CD14-positive monocyte (primary cell): ENCODE measurements around the gene GNL2. TPM values are rescaled to one million over a fixed set of nuclear protein-coding genes. Genes with fewer than 3 reads are reported as not detected.
A peak's percentile ranks its signal among the peaks of the same experiment; 100 is the strongest.

ENCODE experiments used
- DNase-seq, 3 donors: peaks; one replicate each; pipeline ENCODE4 v3.0.0-alpha.2; 2011 to 2022
- H2AFZ ChIP-seq: 2 replicates; pipeline ENCODE4 v1.6.0; 2012; ENCODE audit warnings: mild to moderate bottlenecking, low read depth, low read length, inconsistent platforms; ENCODE audit not compliant: insufficient read depth, poor library complexity, severe bottlenecking
- H3K27ac ChIP-seq, 2 donors: 1 replicate in 1 of 2; 2 replicates in 1 of 2; pipeline ENCODE4 v1.5.1; 2012 to 2013; ENCODE audit warnings: low read length in 2 of 2, control low read depth in 1 of 2, inconsistent platforms in 1 of 2, low read depth in 1 of 2, mild to moderate bottlenecking in 1 of 2
- H3K27me3 ChIP-seq, 2 donors: one replicate each; pipeline versions ENCODE4 v1.6.0 to v1.6.1; 2011 to 2013; ENCODE audit warnings: low read length in 2 of 2; ENCODE audit not compliant: control insufficient read depth in 2 of 2, insufficient read depth in 2 of 2
- H3K36me3 ChIP-seq, 2 donors: replicated peaks in 1 of 2; 1 replicate in 1 of 2; 2 replicates in 1 of 2; pipeline versions ENCODE4 v1.5.1 to v1.6.1; 2012 to 2013; ENCODE audit warnings: low read length in 2 of 2, control low read depth in 1 of 2, inconsistent platforms in 1 of 2, mild to moderate bottlenecking in 1 of 2; ENCODE audit not compliant: insufficient read depth in 2 of 2, control insufficient read depth in 1 of 2
- H3K4me1 ChIP-seq, 2 donors: 1 replicate in 1 of 2; 2 replicates in 1 of 2; pipeline versions ENCODE4 v1.5.1 to v1.6.1; 2012 to 2013; ENCODE audit warnings: low read length in 2 of 2, control low read depth in 1 of 2, inconsistent platforms in 1 of 2, mild to moderate bottlenecking in 1 of 2, moderate library complexity in 1 of 2; ENCODE audit not compliant: insufficient read depth in 2 of 2, control insufficient read depth in 1 of 2
- H3K4me2 ChIP-seq: replicated peaks from 2 replicates; pipeline ENCODE3; 2012; ENCODE audit warnings: low read length, moderate library complexity, mild to moderate bottlenecking; ENCODE audit not compliant: poor library complexity, severe bottlenecking; ENCODE audit errors: extremely low read depth
- H3K4me3 ChIP-seq, 3 experiments: fragments of 200-600 bp in 1 of 3; sonication (generic) in 1 of 3; replicated peaks in 1 of 3; 1 replicate in 2 of 3; 2 replicates in 1 of 3; pipeline ENCODE4 v1.5.1; 2011 to 2013; ENCODE audit warnings: low read length in 3 of 3, mild to moderate bottlenecking in 3 of 3, control low read depth in 2 of 3, low read depth in 2 of 3, inconsistent platforms in 1 of 3, moderate library complexity in 1 of 3
- H3K79me2 ChIP-seq: 2 replicates; pipeline ENCODE4 v1.6.0; 2012; ENCODE audit warnings: mild to moderate bottlenecking, control low read depth, inconsistent platforms, low read length, moderate library complexity; ENCODE audit not compliant: insufficient read depth
- H3K9ac ChIP-seq: 2 replicates; pipeline ENCODE4 v1.6.0; 2017; ENCODE audit warnings: low read length, mild to moderate bottlenecking; ENCODE audit not compliant: insufficient read depth, poor library complexity, severe bottlenecking
- H3K9me3 ChIP-seq, 2 donors: replicated peaks in 1 of 2; 1 replicate in 1 of 2; 2 replicates in 1 of 2; pipeline versions ENCODE4 v1.5.1 to v1.6.1; 2012 to 2013; ENCODE audit warnings: low read length in 2 of 2, control low read depth in 1 of 2; ENCODE audit not compliant: control insufficient read depth in 1 of 2, insufficient read depth in 1 of 2
- H4K20me1 ChIP-seq: 2 replicates; pipeline ENCODE4 v1.6.0; 2012; ENCODE audit warnings: mild to moderate bottlenecking, low read length, control low read depth, moderate library complexity; ENCODE audit not compliant: insufficient read depth
- H3K27ac Mint-ChIP-seq, 7 donors: one replicate each; pipeline ENCODE4 v1.8.0; 2020; ENCODE audit warnings: mild to moderate bottlenecking in 7 of 7, mixed read lengths in 7 of 7, moderate library complexity in 6 of 7, inconsistent platforms in 2 of 7
- H3K27me3 Mint-ChIP-seq, 3 donors: one replicate each; pipeline ENCODE4 v1.8.0; 2021 to 2022; ENCODE audit warnings: low read depth in 3 of 3, mild to moderate bottlenecking in 3 of 3, mixed read lengths in 3 of 3, moderate library complexity in 3 of 3, inconsistent platforms in 1 of 3
- H3K36me3 Mint-ChIP-seq, 2 donors: one replicate each; pipeline ENCODE4 v1.8.0; 2020; ENCODE audit warnings: mixed read lengths in 2 of 2, inconsistent platforms in 1 of 2, mild to moderate bottlenecking in 1 of 2
- H3K4me1 Mint-ChIP-seq: one replicate; pipeline ENCODE4 v1.8.0; 2020; ENCODE audit warnings: mild to moderate bottlenecking, mixed read lengths
- H3K4me3 Mint-ChIP-seq, 2 donors: one replicate each; pipeline ENCODE4 v1.8.0; 2020; ENCODE audit warnings: mild to moderate bottlenecking in 2 of 2, mixed read lengths in 2 of 2, moderate library complexity in 1 of 2
- H3K9me3 Mint-ChIP-seq, 7 donors: one replicate each; pipeline ENCODE4 v1.8.0; 2020 to 2022; ENCODE audit warnings: mixed read lengths in 7 of 7, mild to moderate bottlenecking in 6 of 7, moderate library complexity in 6 of 7, inconsistent platforms in 2 of 7
- WGBS: methylation state at CpG from one replicate; pipeline ENCODE4 v1.1.5; 2013; ENCODE audit warnings: missing lambda C conversion rate; ENCODE audit not compliant: insufficient coverage; 5-methylcytosine and 5-hydroxymethylcytosine counted together
- intact Hi-C, 2 donors: fragments of 100-400 bp; cut with micrococcal nuclease; formaldehyde crosslinking; loops; one replicate each; pipeline versions ENCODE4 v1.15.0 to v1.15.1; 2023
- polyA plus RNA-seq, 3 donors: library from polyadenylated mRNA; depleted of rRNA in 1 of 3; unstranded in 2 of 3; stranded (reverse) in 1 of 3; fragments of 300-500 nt in 2 of 3; fragments of >200 nt in 1 of 3; fragmentation: Illumina TruSeq in 2 of 3; gene quantifications; 1 replicate in 2 of 3; 2 replicates in 1 of 3; pipeline ENCODE4 v1.2.3, GENCODE V29; 2012 to 2021
- TF ChIP-seq, protein P1 (sequence below): fragments of 200-600 bp; IDR thresholded peaks from one replicate; pipeline ENCODE4 v1.8.0; 2022; ENCODE audit warnings: antibody characterized with exemption, mild to moderate bottlenecking

Gene GNL2
- polyA plus RNA-seq, 3 donors = 22.2 to 37.2 (median 35.4) TPM

DNA sequence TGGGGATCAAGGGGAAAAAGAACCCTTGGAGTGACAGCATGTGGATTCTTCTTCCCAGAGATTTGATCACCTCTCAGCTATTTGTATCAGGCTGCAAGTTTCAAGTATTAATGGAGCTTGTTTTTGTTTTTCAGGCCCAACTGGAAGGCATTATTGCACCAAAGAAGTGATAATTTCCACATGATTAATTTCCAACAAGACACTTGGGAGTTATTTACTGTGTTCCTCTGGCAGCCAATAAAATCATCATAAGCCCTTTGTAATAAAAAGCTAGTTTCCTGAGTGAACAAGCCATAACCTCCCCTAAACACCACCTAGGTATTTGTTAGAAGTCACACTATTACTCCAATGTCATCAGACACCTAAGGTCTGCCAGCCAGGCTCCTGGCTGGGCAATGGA, 30.8 kb downstream of the GNL2 start:
- H3K9me3 ChIP-seq = no peaks in the 10 kb centered on the region
- Mint-ChIP-seq H3K9me3 (peaks cover 0 to 4% (median 0%) of the 10 kb centered on the region in 7 donors), H3K36me3 (peaks cover 55 to 63% of the 10 kb centered on the region in 2 donors), H3K4me1 (no peaks in the 10 kb centered on the region), H3K27ac (no peak overlapping the region), H3K4me3 (no peak overlapping the region), H3K27me3 (no peaks in the 10 kb centered on the region)
- H2AFZ ChIP-seq = no peak overlapping the region
- peaks cover 56 to 73% of the 10 kb centered on the region in 2 donors for H3K36me3 ChIP-seq
- H3K4me3 ChIP-seq = no peak overlapping the region
- H4K20me1 ChIP-seq = no peaks in the 10 kb centered on the region
- no peaks in the 10 kb centered on the region for H3K4me1 ChIP-seq
- no peak overlapping the region for H3K4me2 ChIP-seq
- H3K27ac ChIP-seq = no peak overlapping the region
- no peaks in the 10 kb centered on the region for H3K27me3 ChIP-seq
- intact Hi-C loops = no loop called here
- no peak for DNase-seq
- H3K79me2 ChIP-seq = no peaks in the 10 kb centered on the region
- TF ChIP-seq, protein P1, sequence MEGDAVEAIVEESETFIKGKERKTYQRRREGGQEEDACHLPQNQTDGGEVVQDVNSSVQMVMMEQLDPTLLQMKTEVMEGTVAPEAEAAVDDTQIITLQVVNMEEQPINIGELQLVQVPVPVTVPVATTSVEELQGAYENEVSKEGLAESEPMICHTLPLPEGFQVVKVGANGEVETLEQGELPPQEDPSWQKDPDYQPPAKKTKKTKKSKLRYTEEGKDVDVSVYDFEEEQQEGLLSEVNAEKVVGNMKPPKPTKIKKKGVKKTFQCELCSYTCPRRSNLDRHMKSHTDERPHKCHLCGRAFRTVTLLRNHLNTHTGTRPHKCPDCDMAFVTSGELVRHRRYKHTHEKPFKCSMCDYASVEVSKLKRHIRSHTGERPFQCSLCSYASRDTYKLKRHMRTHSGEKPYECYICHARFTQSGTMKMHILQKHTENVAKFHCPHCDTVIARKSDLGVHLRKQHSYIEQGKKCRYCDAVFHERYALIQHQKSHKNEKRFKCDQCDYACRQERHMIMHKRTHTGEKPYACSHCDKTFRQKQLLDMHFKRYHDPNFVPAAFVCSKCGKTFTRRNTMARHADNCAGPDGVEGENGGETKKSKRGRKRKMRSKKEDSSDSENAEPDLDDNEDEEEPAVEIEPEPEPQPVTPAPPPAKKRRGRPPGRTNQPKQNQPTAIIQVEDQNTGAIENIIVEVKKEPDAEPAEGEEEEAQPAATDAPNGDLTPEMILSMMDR = no peak
- no peak overlapping the region for H3K9ac ChIP-seq

- Mint-ChIP-seq H3K27me3 (no peaks in the 10 kb centered on the region), H3K36me3 (peaks cover 36 to 44% of the 10 kb centered on the region in 2 donors), H3K9me3 (peaks cover 0 to 2% (median 0%) of the 10 kb centered on the region in 7 donors), H3K4me1 (no peaks in the 10 kb centered on the region), H3K27ac (peak overlapping the region in 1 of 7 donors; percentile 6), H3K4me3 (no peak overlapping the region)
- Histone ChIP-seq H3K79me2 (no peaks in the 10 kb centered on the region), H3K4me2 (no peak overlapping the region), H4K20me1 (no peaks in the 10 kb centered on the region), H3K9ac (no peak overlapping the region), H3K9me3 (no peaks in the 10 kb centered on the region), H3K36me3 (peaks cover 37 to 54% of the 10 kb centered on the region in 2 donors), H3K27ac (no peak overlapping the region), H2AFZ (no peak overlapping the region), H3K27me3 (no peaks in the 10 kb centered on the region), H3K4me1 (no peaks in the 10 kb centered on the region), H3K4me3 (no peak overlapping the region)
- intact Hi-C loops = no loop called here
- WGBS = 100% methylated on average over 1 of the region's 1 CpG
- TF ChIP-seq, protein P1 = no peak
- DNase-seq = no peak
Measured at GRCh38 chr1:37562984-37563383, 32.8 kb downstream of the GNL2 start.
